Neutrophil (primary cell): ENCODE measurements around the gene OR5H6.
"Not testable (repeated sequence)": the region's sequence is repeated elsewhere in the genome, so short reads cannot be mapped to it uniquely, and the experiment has no call there.

Experiments used
- H3K27ac ChIP-seq: fragments of 200-600 bp; sonication (generic); 2 replicates; pipeline ENCODE4 v1.5.1; 2016; ENCODE audit warnings: mild to moderate bottlenecking, moderate library complexity
- H3K27me3 ChIP-seq: fragments of 200-600 bp; sonication (generic); 2 replicates; pipeline ENCODE4 v1.6.0; 2016; ENCODE audit warnings: mild to moderate bottlenecking
- H3K36me3 ChIP-seq: fragments of 200-600 bp; sonication (generic); 2 replicates; pipeline ENCODE4 v1.5.1; 2017
- H3K4me1 ChIP-seq, 2 experiments: fragments of 200-600 bp in 1 of 2; sonication (generic) in 1 of 2; 1 replicate in 1 of 2; 2 replicates in 1 of 2; pipeline versions ENCODE4 v1.5.1 to v1.6.1; 2013 to 2016; ENCODE audit warnings: low read depth in 1 of 2, low read length in 1 of 2, mild to moderate bottlenecking in 1 of 2, moderate library complexity in 1 of 2; ENCODE audit not compliant: control insufficient read depth in 1 of 2, insufficient read depth in 1 of 2
- H3K4me3 ChIP-seq, 2 experiments: fragments of 200-600 bp in 1 of 2; sonication (generic) in 1 of 2; 1 replicate in 1 of 2; 2 replicates in 1 of 2; pipeline ENCODE4 v1.5.1; 2013 to 2016; ENCODE audit warnings: low read depth in 1 of 2, low read length in 1 of 2, mild to moderate bottlenecking in 1 of 2, moderate library complexity in 1 of 2
- H3K9me3 ChIP-seq: fragments of 200-600 bp; sonication (generic); 2 replicates; pipeline ENCODE4 v1.5.1; 2016
- TF ChIP-seq, protein P1 (sequence below): fragments of 200-600 bp; sonication (generic); IDR thresholded peaks from 2 replicates; pipeline ENCODE4 v1.5.1; 2016; ENCODE audit warnings: antibody characterized with exemption

OR5H6 gene

DNA sequence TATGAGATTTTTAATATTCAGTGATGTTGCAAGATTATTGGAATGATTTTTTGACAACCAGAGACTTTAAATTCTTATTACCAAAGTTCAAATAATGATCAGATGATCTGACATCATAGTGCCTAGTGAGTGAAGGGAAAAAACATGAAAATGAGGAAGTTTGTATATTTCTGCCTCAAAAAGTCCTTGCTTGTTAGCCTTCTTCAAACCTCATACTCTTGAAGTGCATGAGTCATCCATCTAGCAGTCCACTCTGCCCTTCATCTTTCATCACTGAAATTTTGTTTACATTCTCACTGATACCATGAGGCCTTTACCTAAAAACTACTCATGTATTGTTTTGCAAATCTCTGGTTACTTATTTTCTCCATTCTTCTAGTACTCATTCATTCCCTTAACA, 23.9 kb upstream of the OR5H6 start:
- Histone ChIP-seq H3K4me3 (no peak overlapping the region), H3K27ac (no peak overlapping the region), H3K4me1 (no peaks in the 10 kb centered on the region), H3K36me3 (no peaks in the 10 kb centered on the region), H3K27me3 (no peaks in the 10 kb centered on the region), H3K9me3 (no peaks in the 10 kb centered on the region)
- TF ChIP-seq, protein P1, sequence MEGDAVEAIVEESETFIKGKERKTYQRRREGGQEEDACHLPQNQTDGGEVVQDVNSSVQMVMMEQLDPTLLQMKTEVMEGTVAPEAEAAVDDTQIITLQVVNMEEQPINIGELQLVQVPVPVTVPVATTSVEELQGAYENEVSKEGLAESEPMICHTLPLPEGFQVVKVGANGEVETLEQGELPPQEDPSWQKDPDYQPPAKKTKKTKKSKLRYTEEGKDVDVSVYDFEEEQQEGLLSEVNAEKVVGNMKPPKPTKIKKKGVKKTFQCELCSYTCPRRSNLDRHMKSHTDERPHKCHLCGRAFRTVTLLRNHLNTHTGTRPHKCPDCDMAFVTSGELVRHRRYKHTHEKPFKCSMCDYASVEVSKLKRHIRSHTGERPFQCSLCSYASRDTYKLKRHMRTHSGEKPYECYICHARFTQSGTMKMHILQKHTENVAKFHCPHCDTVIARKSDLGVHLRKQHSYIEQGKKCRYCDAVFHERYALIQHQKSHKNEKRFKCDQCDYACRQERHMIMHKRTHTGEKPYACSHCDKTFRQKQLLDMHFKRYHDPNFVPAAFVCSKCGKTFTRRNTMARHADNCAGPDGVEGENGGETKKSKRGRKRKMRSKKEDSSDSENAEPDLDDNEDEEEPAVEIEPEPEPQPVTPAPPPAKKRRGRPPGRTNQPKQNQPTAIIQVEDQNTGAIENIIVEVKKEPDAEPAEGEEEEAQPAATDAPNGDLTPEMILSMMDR, result no peak

DNA sequence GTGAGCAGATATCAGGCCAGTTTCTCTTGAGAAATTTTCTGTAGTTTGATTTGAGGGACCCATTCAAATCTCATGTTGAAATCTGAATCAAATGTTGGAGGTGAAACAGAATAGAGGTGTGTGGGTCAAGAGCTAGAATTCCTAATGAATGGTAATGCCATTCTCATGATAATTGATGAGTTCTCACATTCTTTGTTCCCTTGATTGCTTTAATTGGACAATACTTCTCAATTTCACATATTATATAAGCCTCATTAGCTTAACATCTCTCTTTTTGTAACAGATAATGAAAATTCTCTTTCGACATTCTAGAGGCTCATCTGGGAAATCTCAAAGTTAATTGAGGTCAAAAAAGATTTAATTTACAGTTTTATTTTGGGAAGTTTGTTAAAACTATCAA, 21.9 kb upstream of the OR5H6 start:
- no peak overlapping the region for H3K27ac ChIP-seq
- H3K4me1 ChIP-seq, result no peaks in the 10 kb centered on the region
- no peaks in the 10 kb centered on the region for H3K9me3 ChIP-seq
- TF ChIP-seq, protein P1, result no peak
- H3K36me3 ChIP-seq, result no peaks in the 10 kb centered on the region
- no peak overlapping the region for H3K4me3 ChIP-seq
- H3K27me3 ChIP-seq, result no peaks in the 10 kb centered on the region

DNA sequence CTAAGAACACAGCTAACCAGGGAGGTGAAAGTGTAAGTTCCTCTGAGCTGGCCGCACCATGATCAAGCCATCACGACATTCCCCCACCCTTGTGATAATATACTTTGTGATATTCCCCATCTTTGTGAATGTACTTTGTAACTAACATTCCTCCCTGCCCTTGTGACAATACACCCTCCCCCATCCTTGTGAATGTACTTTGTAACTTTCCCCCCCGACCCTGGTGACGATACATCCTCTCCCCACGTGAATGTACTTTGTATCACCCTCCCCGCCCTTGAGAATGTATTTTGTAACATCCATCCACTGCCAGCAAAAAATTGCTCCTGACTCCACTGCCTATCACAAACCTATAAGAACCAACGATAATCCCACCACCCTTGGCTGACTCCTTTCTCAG, 20.2 kb upstream of the OR5H6 start:
- no peaks in the 10 kb centered on the region for H3K9me3 ChIP-seq
- TF ChIP-seq, protein P1, result no peak

DNA sequence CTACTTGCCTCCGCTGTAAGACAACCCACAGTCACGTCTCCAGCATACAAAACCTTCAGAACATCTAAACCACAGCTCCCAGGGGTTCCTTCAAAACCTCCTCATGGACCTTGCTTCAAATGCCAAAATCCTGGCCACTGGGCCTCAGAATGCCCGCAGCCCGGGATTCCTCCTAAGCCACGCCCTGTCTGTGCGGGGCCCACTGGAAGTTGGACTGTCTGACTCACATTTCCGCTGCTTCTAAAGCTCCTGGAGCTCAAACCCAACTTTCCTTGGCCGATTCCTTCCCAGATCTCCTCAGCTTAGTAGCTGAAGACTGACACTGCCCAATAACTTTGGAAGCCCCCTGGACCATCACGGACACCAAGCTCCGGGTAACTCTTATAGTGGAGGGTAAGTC, 17.9 kb upstream of the OR5H6 start:
- Histone ChIP-seq H3K27ac (no peak overlapping the region), H3K36me3 (no peaks in the 10 kb centered on the region), H3K27me3 (no peaks in the 10 kb centered on the region), H3K4me1 (no peaks in the 10 kb centered on the region), H3K4me3 (no peak overlapping the region), H3K9me3 (no peaks in the 10 kb centered on the region)
- TF ChIP-seq, protein P1, result no peak

More for the DNA sequence above, 20.2 kb upstream of the OR5H6 start:
- Histone ChIP-seq H3K27me3 (no peaks in the 10 kb centered on the region), H3K36me3 (no peaks in the 10 kb centered on the region), H3K4me3 (no peak overlapping the region), H3K4me1 (no peaks in the 10 kb centered on the region), H3K27ac (no peak overlapping the region)

DNA sequence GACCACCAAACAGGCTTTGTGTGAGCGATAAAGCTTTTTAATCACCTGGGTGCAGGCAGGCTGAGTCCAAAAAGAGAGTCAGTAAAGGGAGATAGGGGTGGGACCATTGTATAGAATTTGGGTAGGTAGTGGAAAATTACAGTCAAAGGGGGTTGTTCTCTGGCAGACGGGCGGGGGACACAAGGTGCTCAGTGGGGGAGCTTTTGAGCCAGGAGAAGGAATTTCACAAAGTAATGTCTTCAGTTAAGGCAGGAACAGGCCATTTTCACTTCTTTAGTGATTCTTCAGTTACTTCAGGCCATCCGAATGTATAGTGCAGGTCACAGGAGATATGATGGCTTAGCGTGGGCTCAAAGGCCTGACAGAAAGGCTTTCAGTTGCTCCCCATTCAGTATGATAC, 8.0 kb upstream of the OR5H6 start:
- not testable (repeated sequence) for H3K4me1 ChIP-seq, H3K4me3 ChIP-seq, H3K27me3 ChIP-seq, H3K36me3 ChIP-seq, H3K27ac ChIP-seq, H3K9me3 ChIP-seq

DNA sequence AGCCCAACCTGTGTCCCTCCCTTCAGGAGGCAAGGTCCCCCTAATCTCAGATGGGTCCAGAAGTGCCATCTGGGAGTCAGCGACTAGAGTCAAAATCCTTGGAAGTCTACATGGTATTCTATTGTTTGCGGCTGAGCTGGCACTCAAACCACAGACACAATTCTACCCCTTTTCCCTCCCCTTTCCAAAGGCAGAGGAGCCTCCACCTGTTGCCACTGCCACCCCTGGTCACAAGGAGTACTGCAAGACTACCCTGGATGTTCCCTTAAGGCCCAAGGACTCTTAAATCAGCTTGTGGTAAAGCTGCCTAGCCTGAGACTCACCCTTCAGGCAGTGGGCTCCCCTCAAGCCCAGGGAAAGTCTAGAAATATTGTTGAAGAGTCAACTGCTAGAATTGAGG, 4.3 kb upstream of the OR5H6 start:
- TF ChIP-seq, protein P1, result no peak
- no peaks in the 10 kb centered on the region for H3K9me3 ChIP-seq

More for the DNA sequence above, 4.3 kb upstream of the OR5H6 start:
- no peaks in the 10 kb centered on the region for H3K4me1 ChIP-seq
- H3K36me3 ChIP-seq, result no peaks in the 10 kb centered on the region
- no peaks in the 10 kb centered on the region for H3K27me3 ChIP-seq
- no peak overlapping the region for H3K4me3 ChIP-seq
- no peak overlapping the region for H3K27ac ChIP-seq
